Naive thymus-derived CD8-positive, alpha-beta T cell (primary cell): Measurements from ENCODE around the gene RGS19. TPM values are rescaled to one million over a fixed set of nuclear protein-coding genes. Genes with fewer than 3 reads are reported as not detected.

ENCODE experiments used
- ATAC-seq, 2 donors: fragments of 150-1000 bp; cut with Tn5 transposase in 1 of 2; sonication (Bioruptor Pico), chemical (Tn5 transposase) in 1 of 2; 1 replicate in 1 of 2; 2 replicates in 1 of 2; pipeline ENCODE4 v1.10.0; 2021; ENCODE audit warnings: mild to moderate bottlenecking in 2 of 2, moderate library complexity in 2 of 2
- POLR2A ChIA-PET: fragments of 350-600 bp; sonication (Branson Sonifier 250); formaldehyde crosslinking; loops from one replicate; lab custom pipeline; 2021; ENCODE audit warnings: antibody characterized with exemption; lab: Charles Lee
- DNase-seq, 10 donors: peaks; one replicate each; pipeline versions ENCODE4 v3.0.0 to v3.0.0-alpha.2; 2020 to 2022
- H3K27ac Mint-ChIP-seq, 10 donors: one replicate each; pipeline ENCODE4 v1.8.0; 2020 to 2022; ENCODE audit warnings: mild to moderate bottlenecking in 10 of 10, mixed read lengths in 10 of 10, moderate library complexity in 4 of 10, inconsistent platforms in 1 of 10
- H3K27me3 Mint-ChIP-seq, 5 donors: one replicate each; pipeline ENCODE4 v1.8.0; 2021 to 2022; ENCODE audit warnings: mixed read lengths in 5 of 5
- H3K36me3 Mint-ChIP-seq, 3 donors: one replicate each; pipeline ENCODE4 v1.8.0; 2020 to 2022; ENCODE audit warnings: mixed read lengths in 3 of 3, mild to moderate bottlenecking in 2 of 3, inconsistent platforms in 1 of 3
- H3K4me1 Mint-ChIP-seq, 4 donors: one replicate each; pipeline ENCODE4 v1.8.0; 2021 to 2022; ENCODE audit warnings: mixed read lengths in 4 of 4
- H3K4me3 Mint-ChIP-seq, 10 donors: one replicate each; pipeline ENCODE4 v1.8.0; 2020 to 2022; ENCODE audit warnings: mild to moderate bottlenecking in 10 of 10, mixed read lengths in 10 of 10, moderate library complexity in 6 of 10, inconsistent platforms in 1 of 10
- H3K9me3 Mint-ChIP-seq, 9 donors: one replicate each; pipeline ENCODE4 v1.8.0; 2020 to 2022; ENCODE audit warnings: mixed read lengths in 9 of 9, mild to moderate bottlenecking in 3 of 9, inconsistent platforms in 1 of 9, moderate library complexity in 1 of 9
- polyA plus RNA-seq, 3 donors: library from polyadenylated mRNA; unstranded; fragments of 300-500 nt; fragmentation: Illumina TruSeq; gene quantifications; one replicate each; pipeline ENCODE4 v1.2.3, GENCODE V29; 2021
- total RNA-seq, 8 experiments: library from RNA in 2 of 8; stranded (reverse) in 2 of 8; gene quantifications; one replicate each; pipeline ENCODE4 v1.2.3 and lab custom pipeline; 2021 to 2026

Gene RGS19
- total and polyA plus RNA-seq, 5 experiments from 2014 or later = 16.9 to 67.5 (median 50.9) TPM

GRCh38 chr20:64031822-64032314, 47.5 kb downstream of the RGS19 start:
- Mint-ChIP-seq H3K9me3 (no peaks in the 10 kb centered on the region), H3K4me1 (peaks cover 19 to 28% (median 23%) of the 10 kb centered on the region in 4 donors), H3K27ac (peak overlapping the region in 1 of 10 donors; percentile 79), H3K27me3 (no peaks in the 10 kb centered on the region), H3K4me3 (no peak overlapping the region), H3K36me3 (peaks cover 0 to 63% (median 16%) of the 10 kb centered on the region in 3 donors)
- POLR2A ChIA-PET = interaction anchor here (1.2 kb wide), 1 partner anchor 14 kb away, joined by 3 read pairs; no protein-coding TSS in a partner anchor
- ATAC-seq (no peak), DNase-seq (peak in 1 of 10 donors; percentile 35)

GRCh38 chr20:64030371-64031134, 48.8 kb downstream of the RGS19 start:
- no peaks in the 10 kb centered on the region for H3K9me3 Mint-ChIP-seq
- DNase-seq (no peak), ATAC-seq (no peak)
- no peak overlapping the region for H3K4me3 Mint-ChIP-seq
- POLR2A ChIA-PET = no interaction called here
- H3K4me1 Mint-ChIP-seq = peaks cover 16 to 20% (median 18%) of the 10 kb centered on the region in 4 donors
- peaks cover 0 to 77% (median 26%) of the 10 kb centered on the region in 3 donors for H3K36me3 Mint-ChIP-seq
- no peaks in the 10 kb centered on the region for H3K27me3 Mint-ChIP-seq
- H3K27ac Mint-ChIP-seq = peak overlapping the region in 2 of 10 donors; percentile 18 to 79

GRCh38 chr20:64029293-64030117, 49.8 kb downstream of the RGS19 start:
- peaks cover 8 to 14% (median 10%) of the 10 kb centered on the region in 4 donors for H3K4me1 Mint-ChIP-seq
- POLR2A ChIA-PET = no interaction called here
- no peak overlapping the region for H3K27ac Mint-ChIP-seq
- DNase-seq (no peak), ATAC-seq (no peak)
- H3K4me3 Mint-ChIP-seq = no peak overlapping the region
- no peaks in the 10 kb centered on the region for H3K9me3 Mint-ChIP-seq
- no peaks in the 10 kb centered on the region for H3K27me3 Mint-ChIP-seq
- peaks cover 0 to 85% (median 32%) of the 10 kb centered on the region in 3 donors for H3K36me3 Mint-ChIP-seq

GRCh38 chr20:64027981-64028685, 51.2 kb downstream of the RGS19 start:
- H3K9me3 Mint-ChIP-seq = no peaks in the 10 kb centered on the region
- H3K27me3 Mint-ChIP-seq = no peaks in the 10 kb centered on the region
- H3K4me3 Mint-ChIP-seq = no peak overlapping the region
- H3K36me3 Mint-ChIP-seq = peaks cover 0 to 94% (median 36%) of the 10 kb centered on the region in 3 donors
- ATAC-seq (no peak), DNase-seq (no peak)
- peak overlapping the region in 2 of 10 donors; percentile 37 to 65 for H3K27ac Mint-ChIP-seq
- H3K4me1 Mint-ChIP-seq = peaks cover 0 to 16% (median 3%) of the 10 kb centered on the region in 4 donors
- POLR2A ChIA-PET = interaction anchor here (1.1 to 1.3 kb wide), 2 partner anchors 10 to 11 kb away, joined by 4 to 6 read pairs; no protein-coding TSS in a partner anchor

- H3K27me3 Mint-ChIP-seq = no peaks in the 10 kb centered on the region
- no peak overlapping the region for H3K4me3 Mint-ChIP-seq
- H3K36me3 Mint-ChIP-seq = peaks cover 0 to 86% (median 38%) of the 10 kb centered on the region in 3 donors
- no peaks in the 10 kb centered on the region for H3K9me3 Mint-ChIP-seq
- POLR2A ChIA-PET = no interaction called here
- peaks cover 0 to 12% (median 3%) of the 10 kb centered on the region in 4 donors for H3K4me1 Mint-ChIP-seq
- peak overlapping the region in 1 of 10 donors; percentile 59 for H3K27ac Mint-ChIP-seq
- ATAC-seq (no peak), DNase-seq (no peak)
Observed at GRCh38 chr20:64025826-64026412, 53.4 kb downstream of the RGS19 start.

- Mint-ChIP-seq H3K36me3 (peaks cover 0 to 79% (median 37%) of the 10 kb centered on the region in 3 donors), H3K27ac (peak overlapping the region in 3 of 10 donors; percentile 29 to 59 (median 36)), H3K9me3 (no peaks in the 10 kb centered on the region), H3K4me3 (no peak overlapping the region), H3K27me3 (no peaks in the 10 kb centered on the region), H3K4me1 (peaks cover 0 to 11% (median under 1%) of the 10 kb centered on the region in 4 donors)
- ATAC-seq (no peak), DNase-seq (no peak)
- POLR2A ChIA-PET = no interaction called here
Observed at GRCh38 chr20:64025101-64025825, 54.1 kb downstream of the RGS19 start.

GRCh38 chr20:64024141-64024990, 55.0 kb downstream of the RGS19 start:
- Mint-ChIP-seq H3K4me1 (peaks cover 0 to 16% (median 5%) of the 10 kb centered on the region in 4 donors), H3K27me3 (no peaks in the 10 kb centered on the region), H3K4me3 (no peak overlapping the region), H3K27ac (peak overlapping the region in 2 of 10 donors; percentile 4 to 35), H3K9me3 (no peaks in the 10 kb centered on the region), H3K36me3 (peaks cover 0 to 77% (median 38%) of the 10 kb centered on the region in 3 donors)
- ATAC-seq = no peak
- DNase-seq = no peak
- POLR2A ChIA-PET = interaction anchor here (1.4 kb wide), 1 partner anchor 12 kb away, joined by 4 read pairs; the partner anchor contains the start of gene C20orf204

- Mint-ChIP-seq H3K4me1 (peaks cover 0 to 18% (median 6%) of the 10 kb centered on the region in 4 donors), H3K4me3 (no peak overlapping the region), H3K27me3 (no peaks in the 10 kb centered on the region), H3K36me3 (peaks cover 4 to 78% (median 41%) of the 10 kb centered on the region in 3 donors), H3K9me3 (peaks cover 0 to 2% (median 0%) of the 10 kb centered on the region in 9 donors), H3K27ac (peak overlapping the region in 1 of 10 donors; percentile 4)
- POLR2A ChIA-PET = interaction anchor here (1.1 to 1.4 kb wide), 2 partner anchors 13 to 15 kb away, joined by 3 to 4 read pairs; partner anchors contain the start of gene C20orf204
- no peak for DNase-seq
- no peak for ATAC-seq
Observed at GRCh38 chr20:64023361-64024140, 55.8 kb downstream of the RGS19 start.
